Eye (tissue), 1 donor: ENCODE measurements around the gene TRMT1L.
"Not testable (repeated sequence)": the region's sequence is repeated elsewhere in the genome, so short reads cannot be mapped to it uniquely, and the experiment has no call there.

Source experiments
- DNase-seq: peaks from one replicate; pipeline ENCODE4 v3.0.0-alpha.2; 2015

TRMT1L gene, protein sequence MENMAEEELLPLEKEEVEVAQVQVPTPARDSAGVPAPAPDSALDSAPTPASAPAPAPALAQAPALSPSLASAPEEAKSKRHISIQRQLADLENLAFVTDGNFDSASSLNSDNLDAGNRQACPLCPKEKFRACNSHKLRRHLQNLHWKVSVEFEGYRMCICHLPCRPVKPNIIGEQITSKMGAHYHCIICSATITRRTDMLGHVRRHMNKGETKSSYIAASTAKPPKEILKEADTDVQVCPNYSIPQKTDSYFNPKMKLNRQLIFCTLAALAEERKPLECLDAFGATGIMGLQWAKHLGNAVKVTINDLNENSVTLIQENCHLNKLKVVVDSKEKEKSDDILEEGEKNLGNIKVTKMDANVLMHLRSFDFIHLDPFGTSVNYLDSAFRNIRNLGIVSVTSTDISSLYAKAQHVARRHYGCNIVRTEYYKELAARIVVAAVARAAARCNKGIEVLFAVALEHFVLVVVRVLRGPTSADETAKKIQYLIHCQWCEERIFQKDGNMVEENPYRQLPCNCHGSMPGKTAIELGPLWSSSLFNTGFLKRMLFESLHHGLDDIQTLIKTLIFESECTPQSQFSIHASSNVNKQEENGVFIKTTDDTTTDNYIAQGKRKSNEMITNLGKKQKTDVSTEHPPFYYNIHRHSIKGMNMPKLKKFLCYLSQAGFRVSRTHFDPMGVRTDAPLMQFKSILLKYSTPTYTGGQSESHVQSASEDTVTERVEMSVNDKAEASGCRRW

DNA sequence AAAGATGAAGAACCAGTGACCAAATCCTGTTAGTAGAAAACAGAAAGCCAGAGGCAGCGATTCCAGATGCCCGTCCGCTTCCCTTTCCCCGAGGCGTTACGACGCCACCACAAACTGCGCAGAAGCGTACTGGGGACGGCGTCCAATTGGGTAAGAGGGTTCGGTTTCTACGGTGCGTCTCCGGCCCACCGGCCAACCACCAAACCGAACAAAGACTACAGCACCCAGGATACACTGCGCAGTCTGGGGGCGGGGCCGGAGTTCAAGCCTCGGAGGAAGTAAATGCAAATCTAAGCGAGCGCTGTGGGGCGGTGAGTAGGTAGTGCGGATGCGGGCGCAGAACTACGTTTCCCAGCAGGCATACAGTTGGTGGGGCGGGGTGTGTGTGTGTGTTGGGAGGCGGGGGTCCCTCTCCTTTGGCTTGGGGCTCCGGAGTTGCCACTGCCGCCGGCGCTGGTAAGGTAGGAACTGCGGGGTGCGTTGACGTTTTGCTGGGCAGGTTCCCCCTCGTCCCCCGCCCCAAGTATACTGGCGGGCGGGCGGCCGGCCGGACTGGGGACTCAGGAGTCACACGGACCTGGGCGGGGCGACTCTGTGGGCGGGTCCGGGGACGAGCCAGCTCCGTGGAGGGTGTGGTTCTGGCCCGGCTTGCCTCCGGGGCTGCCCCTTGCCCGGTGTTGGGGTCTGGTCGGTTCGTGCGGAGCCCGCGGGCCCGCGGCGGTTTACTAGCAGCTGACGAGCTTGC lies at the start of gene TRMT1L, which contains the start of gene SWT1:
TSS of gene TRMT1L (minus strand) at position 100 of the 745 bp plus-strand sequence. CDS start 241 bp downstream, outside the sequence.
TSS of gene SWT1 (plus strand) at position 314 of the 745 bp plus-strand sequence. CDS start 3,675 bp downstream, outside the sequence.
- DNase-seq = peak; percentile 100

DNA sequence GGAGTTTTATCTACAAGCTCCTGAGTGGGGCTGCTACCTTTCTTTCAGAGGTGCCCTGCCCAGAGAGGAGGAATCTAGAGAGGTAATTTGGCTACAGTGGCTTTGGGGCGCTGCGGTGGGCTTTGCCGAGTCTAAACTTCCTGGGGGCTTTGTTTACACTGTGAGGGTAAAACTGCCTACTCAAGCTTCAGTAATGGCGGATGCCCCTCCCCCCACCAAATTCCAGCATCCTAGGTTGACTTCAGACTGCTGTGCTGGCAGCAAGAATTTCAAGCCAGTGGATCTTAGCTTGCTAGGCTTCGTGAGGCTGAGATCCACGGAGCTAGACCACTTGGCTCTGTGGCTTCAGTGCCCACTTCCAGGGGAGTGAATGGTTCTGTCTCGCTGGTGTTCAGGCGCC lies 44.1 kb upstream of the TRMT1L start:
- DNase-seq = no peak

DNA sequence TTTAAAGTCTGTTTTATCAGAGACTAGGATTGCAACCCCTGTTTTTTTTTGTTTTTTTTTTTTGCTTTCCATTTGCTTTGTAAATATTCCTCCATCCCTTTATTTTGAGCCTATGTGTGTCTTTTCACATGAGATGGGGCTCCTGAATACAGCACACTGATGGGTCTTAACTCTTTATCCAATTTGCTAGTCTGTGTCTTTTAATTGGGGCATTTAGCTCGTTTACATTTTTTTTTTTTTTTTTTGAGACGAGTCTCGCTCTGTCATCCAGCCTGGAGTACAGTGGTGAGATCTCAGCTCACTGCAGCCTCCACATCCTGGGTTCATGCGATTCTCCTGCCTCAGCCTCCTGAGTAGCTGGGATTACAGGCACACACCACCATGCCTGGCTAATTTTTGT lies 42.0 kb upstream of the TRMT1L start:
- DNase-seq = not testable (repeated sequence)

DNA sequence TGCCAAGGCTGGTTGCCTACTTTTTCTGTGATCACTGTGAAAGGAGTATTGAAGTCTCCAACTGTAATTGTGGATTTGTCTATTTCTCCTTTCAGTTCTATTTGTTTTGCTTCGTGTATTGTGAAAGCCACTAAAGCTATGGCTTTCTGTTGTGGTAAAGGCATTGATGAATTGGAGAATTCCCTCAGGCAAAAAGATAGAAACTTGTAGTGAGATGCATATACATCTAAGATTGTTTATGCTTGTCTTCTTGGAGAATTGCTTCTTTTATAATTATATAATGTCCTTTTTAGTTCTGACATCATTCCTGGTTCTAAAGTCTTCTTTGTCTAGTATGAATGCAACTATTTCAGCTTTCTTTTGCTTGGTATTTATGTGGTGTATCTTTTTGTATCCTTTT lies 37.0 kb upstream of the TRMT1L start:
- no peak for DNase-seq

DNA sequence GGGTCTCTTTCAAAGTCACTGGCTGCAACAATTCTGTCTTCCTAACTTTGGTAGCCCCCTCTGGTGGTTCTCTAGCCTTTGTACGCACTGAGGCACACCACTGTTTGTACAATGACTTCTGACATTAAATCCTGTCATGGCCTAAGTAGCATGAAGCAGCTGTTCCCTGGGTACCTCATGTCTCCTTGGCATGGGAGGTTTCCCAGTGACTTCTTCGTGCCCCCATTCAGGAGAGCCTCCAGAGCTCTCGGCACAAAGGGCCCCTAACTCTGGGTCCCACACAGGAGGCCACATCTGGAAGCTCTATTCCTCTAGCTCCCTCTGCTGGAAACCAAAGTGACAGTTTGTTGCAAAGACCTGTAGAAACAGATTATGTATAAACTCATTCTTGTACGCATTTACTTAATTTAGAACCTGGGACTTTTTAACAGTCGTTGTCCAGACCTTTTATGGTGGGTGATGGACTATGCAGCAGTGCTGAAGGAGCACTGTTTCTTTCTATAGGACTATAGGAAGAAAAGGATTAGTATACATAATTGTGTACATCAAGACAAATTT lies 13.6 kb upstream of the TRMT1L start:
- peak; percentile 88 for DNase-seq

DNA sequence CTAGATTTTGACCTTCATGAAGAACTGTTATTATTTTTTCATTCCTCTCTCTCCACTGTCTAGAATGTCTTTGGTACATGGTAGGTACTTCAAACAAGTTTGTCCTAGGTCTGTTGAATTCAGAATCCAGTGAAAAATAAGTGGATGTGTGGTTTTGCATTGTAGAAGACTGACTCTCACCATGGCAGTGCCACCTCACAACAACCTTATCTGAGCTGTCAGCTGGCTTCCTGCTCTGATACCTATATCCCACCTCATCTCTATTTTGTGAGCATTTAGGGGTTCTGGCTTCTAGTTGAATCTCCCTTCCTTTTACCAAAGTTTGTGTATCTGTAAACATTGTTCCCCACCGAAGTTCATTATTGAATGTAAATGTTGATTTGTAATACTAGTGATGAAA lies 9.4 kb upstream of the TRMT1L start:
- no peak for DNase-seq

DNA sequence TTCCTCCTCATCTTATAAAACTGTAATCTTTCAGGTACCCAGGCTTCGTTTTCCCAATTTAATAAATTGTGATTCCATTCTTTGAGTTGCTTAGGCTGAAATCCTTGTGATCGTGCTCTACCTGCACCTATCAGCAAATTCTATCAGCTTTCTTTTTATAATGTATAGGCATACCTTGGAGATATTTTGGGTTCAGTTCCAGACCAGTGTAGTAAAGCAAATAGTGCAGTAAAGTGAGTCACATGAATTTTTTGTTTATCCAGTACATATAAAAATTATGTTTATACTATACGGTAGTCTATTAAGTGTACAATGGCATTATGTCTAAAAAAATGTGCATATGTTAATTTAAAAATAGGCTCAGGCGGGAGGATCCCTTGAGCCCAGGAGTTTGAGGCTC lies 5.7 kb upstream of the TRMT1L start:
- no peak for DNase-seq

DNA sequence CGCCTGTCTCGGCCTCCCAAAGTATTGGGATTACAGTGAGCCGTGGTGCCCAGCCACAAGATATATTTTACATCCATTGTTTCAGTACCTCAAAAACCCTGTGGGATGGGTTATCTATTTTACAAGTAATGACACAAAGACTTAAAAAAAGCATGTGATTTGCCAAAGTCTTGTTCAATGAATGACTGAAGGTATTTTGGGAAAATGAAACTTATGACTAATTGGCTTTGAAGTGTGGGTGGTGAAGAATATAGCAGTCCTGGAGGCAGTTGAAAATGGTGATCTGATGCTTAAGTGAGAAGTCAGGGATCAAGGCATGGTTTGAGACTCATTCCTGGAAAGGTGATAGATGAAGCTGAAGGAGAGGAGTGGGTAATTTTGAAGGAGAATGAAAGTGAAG lies 3.2 kb upstream of the TRMT1L start:
- DNase-seq = no peak

DNA sequence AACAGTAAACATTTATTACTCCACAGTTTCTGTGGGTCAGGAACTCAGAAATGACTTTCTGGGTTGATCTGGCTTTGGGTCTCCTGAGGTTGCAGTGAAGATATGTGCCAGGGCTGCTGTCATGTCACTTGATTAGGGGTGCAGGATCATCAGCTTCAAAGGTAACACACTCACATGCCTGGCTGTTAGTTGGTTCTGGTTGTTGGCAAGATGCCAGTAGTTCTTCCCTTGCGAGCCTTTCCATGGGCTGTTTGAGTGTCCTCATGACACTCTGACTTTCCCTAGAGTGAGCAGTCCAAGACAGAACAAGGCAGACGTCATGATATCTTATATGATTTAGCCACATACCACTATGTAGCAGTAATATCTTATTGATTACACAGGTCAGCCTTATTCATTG lies 2.0 kb upstream of the TRMT1L start:
- DNase-seq = peak; percentile 11

DNA sequence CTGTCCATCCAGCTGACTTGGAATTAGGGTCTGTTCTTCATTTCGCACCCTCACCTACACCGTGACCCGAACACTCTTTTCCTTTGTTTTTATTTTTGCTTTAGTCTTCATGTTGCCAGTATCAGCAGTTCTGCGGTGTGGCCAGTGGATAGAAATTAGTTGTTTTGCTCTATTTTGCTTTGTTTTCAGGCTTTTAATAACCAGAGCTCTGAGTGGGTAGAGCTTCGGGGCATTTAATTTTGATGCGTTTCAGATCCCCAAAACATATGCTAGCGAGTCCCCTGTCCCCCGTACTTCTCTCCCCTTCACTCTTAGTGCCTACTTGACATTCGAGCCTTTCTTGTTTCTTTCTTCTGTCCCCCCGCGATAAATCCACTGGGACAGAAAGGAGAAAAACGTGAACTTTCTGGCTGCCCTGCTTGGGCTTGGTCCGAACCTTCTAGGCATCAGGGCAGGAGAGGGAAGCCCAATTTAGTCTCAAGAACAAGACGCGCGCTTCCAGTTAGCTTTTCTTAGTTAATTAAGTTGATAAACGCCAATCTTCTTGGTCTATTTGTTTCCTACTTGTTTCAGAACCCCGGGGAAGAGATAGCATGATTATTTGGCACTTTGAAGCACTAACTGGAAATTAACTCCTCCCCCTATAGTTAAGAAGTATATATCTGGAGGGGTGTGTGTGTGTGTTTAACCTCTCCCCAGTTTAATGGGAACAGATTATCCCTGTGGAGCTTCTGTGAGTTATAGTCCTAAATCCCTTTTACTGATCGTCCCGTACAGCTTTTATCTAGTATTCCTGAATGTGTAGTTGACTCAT lies 1.1 kb upstream of the TRMT1L start:
- no peak for DNase-seq

DNA sequence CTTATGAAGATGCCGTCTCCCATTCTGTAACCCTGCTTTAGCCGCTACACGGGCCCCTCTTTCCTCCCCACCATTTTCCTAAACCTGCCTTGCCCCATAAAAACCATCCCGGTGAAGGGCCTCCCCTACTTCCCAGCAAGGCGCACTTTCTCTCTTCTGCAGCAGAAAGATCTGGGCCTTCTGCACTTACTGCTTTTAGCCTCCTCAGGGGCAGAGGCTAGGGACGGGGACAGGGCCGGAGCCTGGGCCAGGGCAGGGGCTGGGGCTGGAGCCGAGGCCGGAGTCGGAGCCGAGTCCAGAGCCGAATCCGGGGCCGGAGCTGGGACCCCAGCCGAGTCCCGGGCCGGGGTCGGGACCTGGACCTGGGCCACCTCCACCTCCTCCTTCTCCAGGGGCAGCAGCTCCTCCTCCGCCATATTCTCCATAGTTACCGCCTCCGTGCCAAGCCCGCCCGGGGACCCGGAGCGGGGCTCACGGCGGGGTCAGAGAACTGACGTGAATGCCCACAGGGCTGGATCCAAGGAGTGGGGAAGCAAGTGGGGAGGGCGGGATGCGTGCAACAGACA lies 382 bp downstream of the TRMT1L start:
- DNase-seq = peak; percentile 88

DNA sequence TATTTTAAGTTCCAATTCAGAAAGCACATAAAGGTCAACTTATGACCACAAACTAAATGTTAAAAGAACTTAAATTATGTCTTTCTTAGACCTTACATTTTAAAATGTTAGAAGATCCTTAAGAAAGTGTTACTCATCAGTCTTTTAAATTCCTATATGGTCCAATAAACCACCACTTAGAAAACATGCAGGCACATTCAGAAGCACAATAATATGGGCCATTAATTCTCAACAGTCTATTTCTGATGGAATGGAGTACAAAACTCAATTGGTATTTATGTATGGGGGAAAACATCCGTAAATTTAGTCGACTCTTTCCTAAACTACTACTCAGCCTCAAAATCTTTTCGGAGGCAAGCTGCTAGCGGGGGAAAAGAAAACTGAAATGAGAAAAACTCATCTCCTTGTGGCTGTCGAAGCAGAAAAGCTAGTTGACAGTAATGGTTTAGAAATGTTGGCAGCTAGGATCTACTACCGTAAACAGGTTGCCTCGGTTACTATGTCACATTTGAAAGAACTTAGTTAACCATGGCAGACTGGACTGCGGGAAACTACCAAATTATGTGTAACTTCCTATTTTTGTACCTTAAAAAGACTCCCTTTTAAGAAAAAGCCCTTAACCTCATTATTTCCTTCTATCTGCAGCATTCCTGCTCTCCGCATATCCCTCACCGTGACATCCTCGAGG lies 1.0 kb downstream of the TRMT1L start:
- no peak for DNase-seq

DNA sequence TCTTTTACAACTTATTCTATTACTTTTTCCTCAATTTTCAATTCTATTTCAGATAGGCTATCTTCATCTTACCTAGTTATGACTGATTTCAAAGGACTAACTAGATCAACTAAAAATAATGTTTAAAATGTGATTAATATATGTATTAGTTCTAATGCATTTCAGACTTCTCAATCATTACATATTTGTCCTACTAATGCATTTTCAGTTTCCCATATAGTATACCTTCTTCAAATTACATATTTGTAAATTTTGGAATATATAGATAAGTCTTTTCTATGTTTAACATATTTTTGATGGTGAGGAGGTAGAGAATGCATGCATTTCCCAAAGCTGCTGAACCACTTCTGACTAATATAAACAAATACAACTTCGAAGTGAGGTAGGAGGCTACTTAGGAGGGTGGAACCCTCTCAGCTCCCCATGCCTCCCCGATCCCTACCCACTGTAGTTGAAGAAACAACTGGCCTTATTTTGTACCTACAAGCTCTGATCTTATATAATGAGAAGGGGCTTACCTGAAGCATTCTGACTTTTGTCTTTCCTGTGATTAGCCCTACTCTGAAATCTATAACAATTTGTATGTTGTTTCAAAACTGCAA lies 1.7 kb downstream of the TRMT1L start:
- no peak for DNase-seq

DNA sequence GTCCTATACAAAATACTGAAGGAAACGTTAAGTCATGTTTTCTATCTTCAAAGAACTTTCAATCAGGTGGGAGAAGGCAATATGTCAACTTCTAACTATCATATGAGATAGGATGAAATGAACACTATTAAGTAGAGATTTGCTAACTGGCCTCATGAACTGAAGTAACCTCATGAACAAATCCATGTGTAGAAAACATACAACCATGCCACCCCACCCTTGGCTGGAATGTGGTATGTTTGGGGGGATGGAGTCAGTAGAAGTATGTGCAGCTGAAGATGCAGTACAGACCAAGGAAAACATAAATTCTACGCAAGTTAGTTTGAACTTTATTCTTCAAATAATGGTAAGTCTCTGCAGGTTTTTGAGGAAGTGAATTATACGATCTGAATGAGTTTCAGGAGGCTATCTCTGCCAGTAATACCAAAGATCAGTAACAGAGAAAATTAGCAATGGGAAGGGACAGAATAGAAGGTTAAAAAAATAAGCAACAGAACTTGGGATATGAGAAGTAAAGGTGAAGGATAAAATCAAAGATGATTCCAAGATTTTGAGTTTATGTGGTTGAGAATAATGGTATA lies 4.5 kb downstream of the TRMT1L start:
- DNase-seq = peak; percentile 7

DNA sequence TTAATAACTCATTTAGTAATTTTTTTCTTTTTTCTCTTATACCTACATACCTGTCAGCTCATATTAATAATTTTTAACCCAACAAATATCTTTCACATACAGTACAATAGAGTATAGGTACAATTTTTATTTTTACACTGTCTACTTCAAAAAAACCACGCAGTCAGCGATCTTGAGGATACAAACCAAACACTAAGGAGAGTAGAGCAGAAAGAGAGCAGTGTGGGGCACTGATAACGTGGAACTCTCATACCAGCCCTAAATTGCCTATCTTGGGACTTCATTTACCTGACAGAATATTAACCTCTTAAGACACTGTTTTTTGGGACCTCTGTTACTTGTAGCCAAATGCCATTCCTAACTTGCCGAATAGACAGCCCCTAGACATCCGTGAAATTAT lies 5.5 kb downstream of the TRMT1L start:
- no peak for DNase-seq

DNA sequence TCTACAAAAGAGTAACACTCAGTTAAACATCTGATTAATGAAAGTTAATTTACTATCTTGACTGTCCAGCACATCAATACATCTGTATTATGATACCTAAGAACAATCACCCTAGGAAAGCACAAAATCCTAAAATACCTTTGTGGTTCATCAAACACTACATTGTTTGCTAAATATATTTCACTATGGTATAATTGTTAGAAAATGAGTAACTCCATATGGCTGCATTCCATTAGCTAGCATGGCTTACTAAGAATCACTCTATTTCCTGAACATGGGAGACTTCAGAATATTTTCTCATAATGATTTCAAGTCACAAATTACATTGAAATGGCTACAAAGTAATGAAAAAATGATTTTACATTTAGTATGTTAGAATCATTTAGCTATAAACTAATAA lies 12.5 kb downstream of the TRMT1L start:
- no peak for DNase-seq

DNA sequence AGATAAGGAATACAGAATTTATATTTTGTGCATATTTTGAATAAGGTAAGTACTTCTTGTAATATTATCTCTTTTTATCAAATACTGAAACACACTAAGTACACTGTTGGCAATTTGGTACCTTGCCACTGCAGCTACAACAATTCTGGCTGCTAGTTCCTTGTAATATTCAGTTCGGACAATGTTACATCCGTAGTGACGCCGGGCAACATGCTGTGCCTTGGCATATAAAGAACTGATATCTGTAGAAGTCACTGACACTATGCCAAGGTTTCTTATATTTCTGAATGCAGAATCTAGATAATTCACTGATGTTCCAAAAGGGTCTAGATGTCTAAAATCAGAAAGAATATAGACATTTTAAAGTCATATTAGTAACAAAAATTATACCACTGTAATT lies 17.5 kb downstream of the TRMT1L start:
- DNase-seq = no peak

DNA sequence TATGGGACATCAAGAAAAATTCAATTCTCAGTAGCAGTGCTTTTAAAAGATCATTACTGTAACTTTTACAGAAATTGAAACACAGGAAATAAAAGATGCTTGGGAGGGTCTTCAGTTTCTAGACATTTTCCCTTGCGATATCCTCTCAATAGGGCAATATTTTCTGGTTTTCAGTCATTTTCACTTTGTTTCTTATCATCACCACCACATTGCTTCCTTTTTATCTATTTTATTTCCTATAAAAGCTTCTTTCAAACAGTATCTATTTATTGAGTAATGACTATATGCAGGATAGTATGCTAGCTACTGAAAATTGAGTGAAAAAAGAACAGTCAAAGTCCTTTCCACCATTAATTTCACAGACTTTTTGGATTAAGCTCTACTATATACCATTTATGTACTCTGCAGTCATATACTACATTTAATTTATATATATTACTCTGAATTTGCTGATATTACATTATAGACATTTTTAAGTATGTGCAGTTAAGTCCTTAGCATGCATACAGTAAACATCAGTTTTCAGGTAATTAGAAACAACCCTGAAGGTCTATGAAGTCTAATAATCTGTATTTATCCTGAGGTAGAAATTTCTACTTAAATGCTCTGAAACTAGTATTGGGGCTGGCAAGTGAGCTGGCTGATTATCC lies 18.7 kb downstream of the TRMT1L start:
- DNase-seq = no peak

DNA sequence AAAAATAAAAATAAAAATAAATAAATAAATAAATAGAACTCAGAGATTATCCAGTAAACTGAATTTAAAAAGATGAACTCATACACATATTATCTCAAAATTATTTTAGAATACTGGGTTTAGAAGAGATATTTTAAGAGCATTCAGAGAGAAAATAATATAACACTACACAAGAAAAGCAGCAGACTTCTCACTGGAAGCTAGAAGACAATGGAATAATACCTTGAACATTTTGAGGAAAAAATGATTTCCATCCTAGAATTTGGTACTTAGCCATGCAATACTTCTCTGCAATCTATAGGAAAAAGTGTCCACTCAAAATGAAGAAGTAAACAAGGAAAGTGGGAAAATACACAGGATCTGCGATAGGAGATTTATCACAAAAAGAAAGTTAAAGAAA lies 24.2 kb downstream of the TRMT1L start:
- no peak for DNase-seq

DNA sequence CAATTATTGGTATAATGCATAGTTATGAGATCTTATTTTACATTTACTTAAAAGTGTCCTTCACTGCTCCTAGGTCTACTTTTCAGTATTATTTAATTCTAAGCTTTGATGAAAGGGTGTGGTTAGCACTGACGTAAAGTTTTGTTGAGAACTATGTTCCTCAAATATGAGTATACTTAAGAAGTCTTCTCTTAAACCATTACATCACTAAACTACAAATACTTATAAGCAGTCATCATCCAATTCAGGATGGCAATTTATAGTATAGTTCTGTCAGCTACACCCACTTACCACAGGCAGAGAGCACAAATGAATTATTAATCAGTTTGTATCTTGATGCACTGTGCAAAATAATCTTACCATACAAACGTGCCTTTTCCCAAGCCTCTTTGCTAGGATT lies 27.0 kb downstream of the TRMT1L start:
- DNase-seq = no peak
